Esophagus squamous epithelium (tissue), 4 donors: ENCODE results near the gene RND1.

ENCODE experiments used
- POLR2A ChIP-seq, 4 donors: fragments of 450-650 bp; IDR thresholded peaks; one replicate each; pipeline ENCODE4 v1.6.1; 2017; ENCODE audit warnings: antibody characterized with exemption in 4 of 4, mild to moderate bottlenecking in 4 of 4, moderate library complexity in 3 of 4
- TF ChIP-seq, protein P1 (sequence below), 6 experiments: fragments of 450-650 bp in 4 of 6; fragments of 200-600 bp in 2 of 6; sonication (generic) in 2 of 6; IDR thresholded peaks; one replicate each; pipeline ENCODE4 v1.5.1; 2016 to 2019; ENCODE audit warnings: antibody characterized with exemption in 6 of 6, mild to moderate bottlenecking in 4 of 6, moderate library complexity in 4 of 6

GRCh38 chr12:48838048-48838447 is 27.6 kb downstream of the RND1 start:
- TF ChIP-seq POLR2A (IDR thresholded peaks at IDR 0.05): no peak
- TF ChIP-seq, protein P1, sequence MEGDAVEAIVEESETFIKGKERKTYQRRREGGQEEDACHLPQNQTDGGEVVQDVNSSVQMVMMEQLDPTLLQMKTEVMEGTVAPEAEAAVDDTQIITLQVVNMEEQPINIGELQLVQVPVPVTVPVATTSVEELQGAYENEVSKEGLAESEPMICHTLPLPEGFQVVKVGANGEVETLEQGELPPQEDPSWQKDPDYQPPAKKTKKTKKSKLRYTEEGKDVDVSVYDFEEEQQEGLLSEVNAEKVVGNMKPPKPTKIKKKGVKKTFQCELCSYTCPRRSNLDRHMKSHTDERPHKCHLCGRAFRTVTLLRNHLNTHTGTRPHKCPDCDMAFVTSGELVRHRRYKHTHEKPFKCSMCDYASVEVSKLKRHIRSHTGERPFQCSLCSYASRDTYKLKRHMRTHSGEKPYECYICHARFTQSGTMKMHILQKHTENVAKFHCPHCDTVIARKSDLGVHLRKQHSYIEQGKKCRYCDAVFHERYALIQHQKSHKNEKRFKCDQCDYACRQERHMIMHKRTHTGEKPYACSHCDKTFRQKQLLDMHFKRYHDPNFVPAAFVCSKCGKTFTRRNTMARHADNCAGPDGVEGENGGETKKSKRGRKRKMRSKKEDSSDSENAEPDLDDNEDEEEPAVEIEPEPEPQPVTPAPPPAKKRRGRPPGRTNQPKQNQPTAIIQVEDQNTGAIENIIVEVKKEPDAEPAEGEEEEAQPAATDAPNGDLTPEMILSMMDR (IDR thresholded peaks at IDR 0.05): no peak
